Osteoblast (primary cell): ENCODE results near the gene USH2A. TPM values are rescaled to one million over a fixed set of nuclear protein-coding genes. Genes with fewer than 3 reads are reported as not detected.
A peak's percentile ranks its signal among the peaks of the same experiment; 100 is the strongest.

ENCODE experiments used
- DNase-seq: peaks from one replicate; pipeline ENCODE4 v3.0.0; 2011; ENCODE audit warnings: low spot score, mixed read lengths; ENCODE audit not compliant: insufficient read length; ENCODE audit errors: missing footprints
- H2AFZ ChIP-seq: 2 replicates; pipeline ENCODE4 v1.6.0; 2011; ENCODE audit warnings: mild to moderate bottlenecking, low read length
- H3K27ac ChIP-seq: 2 replicates; pipeline ENCODE4 v1.5.1; 2011; ENCODE audit warnings: mild to moderate bottlenecking, low read depth, low read length, moderate library complexity
- H3K27me3 ChIP-seq: 2 replicates; pipeline ENCODE4 v1.6.0; 2012; ENCODE audit warnings: mild to moderate bottlenecking, control low read depth, inconsistent platforms, low read length, moderate library complexity; ENCODE audit not compliant: insufficient read depth
- H3K36me3 ChIP-seq: 2 replicates; pipeline ENCODE4 v1.5.1; 2011; ENCODE audit warnings: mild to moderate bottlenecking, low read length, control low read depth, moderate library complexity; ENCODE audit not compliant: insufficient read depth
- H3K4me1 ChIP-seq: 2 replicates; pipeline ENCODE4 v1.5.1; 2011; ENCODE audit warnings: mild to moderate bottlenecking, low read length, control low read depth, moderate library complexity; ENCODE audit not compliant: insufficient read depth
- H3K4me2 ChIP-seq: 2 replicates; pipeline ENCODE4 v1.6.0; 2011; ENCODE audit warnings: mild to moderate bottlenecking, low read length; ENCODE audit not compliant: insufficient read depth
- H3K4me3 ChIP-seq: fragments of 200-600 bp; sonication (generic); 3 replicates; pipeline ENCODE4 v1.5.1; 2012; ENCODE audit warnings: mild to moderate bottlenecking, low read length, inconsistent platforms; ENCODE audit not compliant: insufficient read depth
- H3K79me2 ChIP-seq: 2 replicates; pipeline ENCODE4 v1.6.0; 2012; ENCODE audit warnings: mild to moderate bottlenecking, low read length, control low read depth, inconsistent platforms; ENCODE audit not compliant: insufficient read depth
- H3K9me3 ChIP-seq: 2 replicates; pipeline ENCODE4 v1.5.1; 2011; ENCODE audit warnings: low read depth, low read length, control low read depth
- H4K20me1 ChIP-seq: 2 replicates; pipeline ENCODE4 v1.6.0; 2012; ENCODE audit warnings: mild to moderate bottlenecking, low read length, control low read depth; ENCODE audit not compliant: insufficient read depth
- total RNA-seq: library from RNA; depleted of rRNA; stranded (reverse); fragments of >200 nt; gene quantifications from 2 replicates; pipeline ENCODE4 v1.2.3, GENCODE V29; 2012
- TF ChIP-seq, protein P1 (sequence below): IDR thresholded peaks from 2 replicates; pipeline ENCODE4 v1.5.1; 2011; ENCODE audit warnings: mild to moderate bottlenecking, low read depth, low read length, moderate library complexity; ENCODE audit errors: extremely low read depth

USH2A gene
- total RNA-seq, 1 donor = under 0.01 TPM

DNA sequence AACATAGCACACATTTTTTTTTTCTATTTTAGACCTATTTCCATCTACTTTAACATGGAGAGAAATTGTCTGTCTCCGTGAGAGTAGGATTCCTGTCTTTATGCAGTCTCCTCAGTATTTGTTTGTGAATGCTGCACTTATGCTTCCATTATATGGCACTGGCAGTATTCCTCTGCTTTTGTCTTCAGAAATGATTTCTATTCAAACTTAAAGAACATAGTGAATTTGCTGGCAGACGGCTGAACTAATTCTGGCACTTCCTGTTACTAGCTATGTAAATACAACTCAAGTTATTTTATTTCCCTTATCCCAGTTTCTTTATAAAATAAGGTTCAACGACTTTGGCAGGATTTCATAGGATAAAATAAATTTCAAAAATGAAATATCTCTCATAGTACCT, 810.9 kb downstream of the USH2A start:
- Histone ChIP-seq H3K9me3 (no peaks in the 10 kb centered on the region), H2AFZ (no peak overlapping the region), H3K27me3 (no peaks in the 10 kb centered on the region), H4K20me1 (no peaks in the 10 kb centered on the region), H3K4me3 (no peak overlapping the region), H3K4me1 (no peaks in the 10 kb centered on the region), H3K27ac (no peak overlapping the region), H3K36me3 (peaks cover 49% of the 10 kb centered on the region), H3K79me2 (peaks cover 24% of the 10 kb centered on the region), H3K4me2 (no peak overlapping the region)
- TF ChIP-seq, protein P1, sequence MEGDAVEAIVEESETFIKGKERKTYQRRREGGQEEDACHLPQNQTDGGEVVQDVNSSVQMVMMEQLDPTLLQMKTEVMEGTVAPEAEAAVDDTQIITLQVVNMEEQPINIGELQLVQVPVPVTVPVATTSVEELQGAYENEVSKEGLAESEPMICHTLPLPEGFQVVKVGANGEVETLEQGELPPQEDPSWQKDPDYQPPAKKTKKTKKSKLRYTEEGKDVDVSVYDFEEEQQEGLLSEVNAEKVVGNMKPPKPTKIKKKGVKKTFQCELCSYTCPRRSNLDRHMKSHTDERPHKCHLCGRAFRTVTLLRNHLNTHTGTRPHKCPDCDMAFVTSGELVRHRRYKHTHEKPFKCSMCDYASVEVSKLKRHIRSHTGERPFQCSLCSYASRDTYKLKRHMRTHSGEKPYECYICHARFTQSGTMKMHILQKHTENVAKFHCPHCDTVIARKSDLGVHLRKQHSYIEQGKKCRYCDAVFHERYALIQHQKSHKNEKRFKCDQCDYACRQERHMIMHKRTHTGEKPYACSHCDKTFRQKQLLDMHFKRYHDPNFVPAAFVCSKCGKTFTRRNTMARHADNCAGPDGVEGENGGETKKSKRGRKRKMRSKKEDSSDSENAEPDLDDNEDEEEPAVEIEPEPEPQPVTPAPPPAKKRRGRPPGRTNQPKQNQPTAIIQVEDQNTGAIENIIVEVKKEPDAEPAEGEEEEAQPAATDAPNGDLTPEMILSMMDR = no peak
- DNase-seq = no peak

GRCh38 chr1:215608646-215609045, 814.6 kb downstream of the USH2A start:
- Histone ChIP-seq H3K27me3 (no peaks in the 10 kb centered on the region), H3K79me2 (peaks cover 14% of the 10 kb centered on the region), H2AFZ (no peak overlapping the region), H3K9me3 (no peaks in the 10 kb centered on the region), H3K27ac (no peak overlapping the region), H3K4me2 (no peak overlapping the region), H3K4me3 (no peak overlapping the region), H4K20me1 (no peaks in the 10 kb centered on the region), H3K4me1 (peaks cover 3% of the 10 kb centered on the region), H3K36me3 (peaks cover 50% of the 10 kb centered on the region)
- TF ChIP-seq, protein P1 = no peak
- DNase-seq = no peak

DNA sequence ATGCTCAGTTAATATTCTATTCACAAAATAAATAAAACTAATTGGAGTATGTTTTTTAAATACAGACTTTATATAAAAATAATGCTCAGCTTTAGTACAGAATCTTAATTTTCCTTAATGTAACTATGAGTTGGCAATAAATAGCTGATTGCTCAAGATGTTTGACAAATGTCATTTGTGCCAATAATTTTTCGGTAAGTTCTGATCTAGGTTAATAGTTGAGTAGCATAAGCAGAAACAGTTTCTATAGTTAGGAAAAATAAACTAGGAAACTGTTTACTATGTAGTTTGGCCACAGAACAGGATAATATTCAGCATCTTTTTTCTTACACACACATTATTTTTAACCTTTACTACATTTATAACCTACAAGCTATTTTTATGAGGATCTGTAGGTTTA, 815.8 kb downstream of the USH2A start:
- Histone ChIP-seq H3K27ac (no peak overlapping the region), H4K20me1 (no peaks in the 10 kb centered on the region), H3K4me3 (no peak overlapping the region), H3K9me3 (no peaks in the 10 kb centered on the region), H3K36me3 (peaks cover 40% of the 10 kb centered on the region), H3K4me2 (no peak overlapping the region), H2AFZ (no peak overlapping the region), H3K4me1 (peaks cover 12% of the 10 kb centered on the region), H3K79me2 (peaks cover 4% of the 10 kb centered on the region), H3K27me3 (no peaks in the 10 kb centered on the region)
- DNase-seq = no peak
- TF ChIP-seq, protein P1 = no peak

DNA sequence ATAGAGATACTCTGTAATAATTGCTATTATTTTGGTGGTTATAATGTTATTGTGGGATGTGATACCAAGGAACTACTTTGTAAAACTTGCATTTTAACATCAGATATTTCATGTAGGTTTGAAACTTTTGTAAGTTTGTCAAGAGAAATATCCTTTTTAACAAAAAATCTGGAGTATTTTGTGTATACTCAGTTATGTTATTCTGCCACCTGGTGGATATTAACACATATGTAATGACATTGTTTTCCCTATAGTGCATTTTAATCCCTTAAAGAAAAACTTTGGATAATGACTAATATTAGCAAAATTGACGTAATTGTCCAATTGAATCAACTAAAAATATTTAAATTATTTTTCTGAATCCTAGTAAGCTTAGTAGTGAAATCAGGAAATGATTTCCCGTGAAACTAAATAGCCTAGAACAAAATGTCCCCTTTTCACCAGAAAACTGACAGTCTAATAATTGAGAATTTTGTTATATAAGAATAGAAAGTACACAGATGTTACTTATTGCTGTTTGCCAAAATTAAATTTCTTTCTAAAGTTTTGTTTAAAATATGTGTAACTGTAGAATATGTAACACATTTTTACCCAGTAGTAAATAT, 816.6 kb downstream of the USH2A start:
- Histone ChIP-seq H3K27me3 (no peaks in the 10 kb centered on the region), H3K4me1 (peaks cover 14% of the 10 kb centered on the region), H3K9me3 (no peaks in the 10 kb centered on the region), H2AFZ (no peak overlapping the region), H3K27ac (no peak overlapping the region), H3K4me3 (no peak overlapping the region), H3K79me2 (peaks cover 2% of the 10 kb centered on the region), H3K36me3 (peaks cover 40% of the 10 kb centered on the region), H3K4me2 (no peak overlapping the region), H4K20me1 (no peaks in the 10 kb centered on the region)
- TF ChIP-seq, protein P1 = peak; percentile 55
- DNase-seq = no peak
